Smooth muscle cell (in vitro differentiated cells): Measurements from ENCODE around the gene HDAC4. TPM values are rescaled to one million over a fixed set of nuclear protein-coding genes. Genes with fewer than 3 reads are reported as not detected.

ENCODE experiments used
- DNase-seq: peaks from one replicate; lab custom pipeline; 2025; ENCODE audit not compliant: unreplicated experiment; lab: John Stamatoyannopoulos, UW
- H2AFZ ChIP-seq: fragments of 200-600 bp; sonication (generic); 2 replicates; pipeline ENCODE4 v1.6.0; 2016; ENCODE audit warnings: antibody characterized with exemption, low read depth, mild to moderate bottlenecking
- H3F3A ChIP-seq: fragments of 200-600 bp; sonication (generic); 2 replicates; pipeline ENCODE4 v1.6.0; 2017; ENCODE audit warnings: antibody characterized with exemption, low read depth
- H3K27ac ChIP-seq: fragments of 200-600 bp; sonication (generic); 2 replicates; pipeline ENCODE4 v1.5.1; 2016; ENCODE audit warnings: low read depth, mild to moderate bottlenecking
- H3K27me3 ChIP-seq: fragments of 200-600 bp; sonication (generic); 2 replicates; pipeline ENCODE4 v1.6.1; 2016; ENCODE audit warnings: low read depth, mild to moderate bottlenecking
- H3K36me3 ChIP-seq: fragments of 200-600 bp; sonication (generic); 2 replicates; pipeline ENCODE4 v1.5.1; 2016; ENCODE audit warnings: low read depth
- H3K4me1 ChIP-seq: fragments of 200-600 bp; sonication (generic); 2 replicates; pipeline ENCODE4 v1.5.1; 2016; ENCODE audit warnings: low read depth
- H3K4me2 ChIP-seq: fragments of 200-600 bp; sonication (generic); 2 replicates; pipeline ENCODE4 v1.6.0; 2016; ENCODE audit warnings: mild to moderate bottlenecking
- H3K4me3 ChIP-seq: fragments of 200-600 bp; sonication (generic); 2 replicates; pipeline ENCODE4 v1.5.1; 2016; ENCODE audit warnings: mild to moderate bottlenecking
- H3K79me2 ChIP-seq: fragments of 200-600 bp; sonication (generic); 2 replicates; pipeline ENCODE4 v1.6.0; 2016; ENCODE audit warnings: low read depth, mild to moderate bottlenecking
- H3K9ac ChIP-seq: fragments of 200-600 bp; sonication (generic); 2 replicates; pipeline ENCODE4 v1.6.0; 2016; ENCODE audit warnings: low read depth
- H3K9me3 ChIP-seq: fragments of 200-600 bp; sonication (generic); replicated peaks from 2 replicates; pipeline ENCODE4 v1.5.1; 2016; ENCODE audit warnings: low read depth
- H4K20me1 ChIP-seq: fragments of 200-600 bp; sonication (generic); 2 replicates; pipeline ENCODE4 v1.6.0; 2016; ENCODE audit warnings: low read depth
- WGBS: methylation state at CpG from one replicate; pipeline ENCODE4 v1.1.7; 2016; ENCODE audit warnings: low lambda C conversion rate; 5-methylcytosine and 5-hydroxymethylcytosine counted together
- polyA plus RNA-seq: library from polyadenylated mRNA; unstranded; fragments of >200 nt; fragmentation: Nextera tagmentation; extraction: Ambion mirVana; gene quantifications from 2 replicates; pipeline ENCODE4 v1.2.1, GENCODE V29; 2016
- total RNA-seq: library from RNA; depleted of rRNA; stranded (reverse); fragments of >200 nt; gene quantifications from 2 replicates; pipeline ENCODE4 v1.2.3, GENCODE V29; 2014
- TF ChIP-seq, protein P1 (sequence below): fragments of 200-600 bp; sonication (generic); IDR thresholded peaks from 2 replicates; pipeline ENCODE4 v1.5.1; 2017; ENCODE audit warnings: borderline replicate concordance, mild to moderate bottlenecking, antibody characterized with exemption; ENCODE audit not compliant: insufficient read depth, poor library complexity, severe bottlenecking

The HDAC4 gene
- total and polyA plus RNA-seq, 2 experiments from 2014 or later = 6.2 to 35.7 TPM

DNA sequence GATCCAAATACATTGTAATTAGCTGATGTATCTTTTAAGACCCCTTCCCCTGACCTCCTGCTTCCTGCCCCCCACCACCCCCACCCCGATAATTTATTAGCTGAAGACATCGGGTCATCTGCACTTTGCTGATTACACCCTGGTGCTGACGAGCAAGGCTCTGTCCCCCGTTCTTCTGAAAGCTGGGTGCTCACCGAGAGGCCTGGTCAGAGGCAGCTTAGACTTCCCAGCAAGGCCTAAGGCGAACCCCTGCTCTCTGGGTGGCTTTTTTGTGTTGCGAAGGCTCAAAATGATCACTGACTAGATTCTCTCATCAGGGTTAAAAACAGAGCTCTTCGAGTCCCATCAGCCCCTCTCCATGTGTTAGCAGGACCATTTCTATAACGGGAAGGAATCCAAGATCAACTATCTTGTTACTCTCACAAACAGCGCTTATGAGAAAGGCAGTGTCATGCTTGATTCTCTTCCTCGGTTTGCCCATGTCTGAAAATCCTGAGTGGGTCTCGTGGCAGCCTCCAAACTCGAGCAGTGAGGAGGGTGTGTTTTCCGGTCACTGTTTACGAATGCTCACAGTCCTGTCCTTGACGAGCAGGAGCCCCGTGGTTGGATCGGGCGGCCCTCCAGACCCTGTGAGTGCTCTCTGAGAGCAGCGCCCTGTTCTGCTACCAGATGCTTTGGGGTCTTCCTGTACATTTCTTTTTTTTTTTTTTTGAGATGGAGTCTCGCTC lies 201.6 kb downstream of the HDAC4 start:
- no peak overlapping the region for H2AFZ ChIP-seq
- H4K20me1 ChIP-seq = peaks cover 56% of the 10 kb centered on the region
- no peaks in the 10 kb centered on the region for H3K9me3 ChIP-seq
- no peaks in the 10 kb centered on the region for H3K36me3 ChIP-seq
- DNase-seq = no peak
- no peak overlapping the region for H3K4me2 ChIP-seq
- TF ChIP-seq, protein P1, sequence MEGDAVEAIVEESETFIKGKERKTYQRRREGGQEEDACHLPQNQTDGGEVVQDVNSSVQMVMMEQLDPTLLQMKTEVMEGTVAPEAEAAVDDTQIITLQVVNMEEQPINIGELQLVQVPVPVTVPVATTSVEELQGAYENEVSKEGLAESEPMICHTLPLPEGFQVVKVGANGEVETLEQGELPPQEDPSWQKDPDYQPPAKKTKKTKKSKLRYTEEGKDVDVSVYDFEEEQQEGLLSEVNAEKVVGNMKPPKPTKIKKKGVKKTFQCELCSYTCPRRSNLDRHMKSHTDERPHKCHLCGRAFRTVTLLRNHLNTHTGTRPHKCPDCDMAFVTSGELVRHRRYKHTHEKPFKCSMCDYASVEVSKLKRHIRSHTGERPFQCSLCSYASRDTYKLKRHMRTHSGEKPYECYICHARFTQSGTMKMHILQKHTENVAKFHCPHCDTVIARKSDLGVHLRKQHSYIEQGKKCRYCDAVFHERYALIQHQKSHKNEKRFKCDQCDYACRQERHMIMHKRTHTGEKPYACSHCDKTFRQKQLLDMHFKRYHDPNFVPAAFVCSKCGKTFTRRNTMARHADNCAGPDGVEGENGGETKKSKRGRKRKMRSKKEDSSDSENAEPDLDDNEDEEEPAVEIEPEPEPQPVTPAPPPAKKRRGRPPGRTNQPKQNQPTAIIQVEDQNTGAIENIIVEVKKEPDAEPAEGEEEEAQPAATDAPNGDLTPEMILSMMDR = no peak
- H3K79me2 ChIP-seq = no peaks in the 10 kb centered on the region
- H3K4me3 ChIP-seq = no peak overlapping the region
- no peak overlapping the region for H3K9ac ChIP-seq
- H3K27me3 ChIP-seq = no peaks in the 10 kb centered on the region
- no peaks in the 10 kb centered on the region for H3F3A ChIP-seq
- H3K4me1 ChIP-seq = no peaks in the 10 kb centered on the region
- no peak overlapping the region for H3K27ac ChIP-seq
- 89% methylated on average over 20 of the region's 21 CpGs for WGBS

DNA sequence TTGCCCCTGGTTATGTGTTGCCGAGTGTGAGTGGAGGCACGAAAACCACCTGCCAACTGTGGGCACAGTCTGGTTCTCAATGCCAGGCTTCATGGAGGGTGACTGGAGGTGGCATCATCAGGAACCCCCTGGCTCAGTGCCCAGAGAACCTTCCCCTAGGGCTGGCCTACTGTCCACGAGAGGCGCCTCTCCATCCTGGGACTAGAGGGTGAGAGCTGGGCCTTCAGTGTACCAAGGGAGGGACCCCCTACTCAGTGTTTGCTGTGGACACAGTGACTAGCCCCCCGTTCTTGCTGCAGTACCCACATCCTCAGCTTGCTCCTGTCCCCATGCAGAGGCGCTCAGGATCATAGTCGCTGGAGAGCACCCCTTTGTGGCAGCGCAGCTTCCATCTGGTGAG lies 202.6 kb downstream of the HDAC4 start:
- Histone ChIP-seq H3K27me3 (no peaks in the 10 kb centered on the region), H3K79me2 (no peaks in the 10 kb centered on the region), H3K4me1 (no peaks in the 10 kb centered on the region), H3K9me3 (no peaks in the 10 kb centered on the region), H2AFZ (no peak overlapping the region), H3F3A (no peaks in the 10 kb centered on the region), H3K36me3 (no peaks in the 10 kb centered on the region), H3K4me3 (no peak overlapping the region), H3K4me2 (no peak overlapping the region), H3K9ac (no peak overlapping the region), H3K27ac (no peak overlapping the region), H4K20me1 (peaks cover 55% of the 10 kb centered on the region)
- TF ChIP-seq, protein P1 = no peak
- DNase-seq = no peak
- 93% methylated on average over 8 of the region's 8 CpGs for WGBS

DNA sequence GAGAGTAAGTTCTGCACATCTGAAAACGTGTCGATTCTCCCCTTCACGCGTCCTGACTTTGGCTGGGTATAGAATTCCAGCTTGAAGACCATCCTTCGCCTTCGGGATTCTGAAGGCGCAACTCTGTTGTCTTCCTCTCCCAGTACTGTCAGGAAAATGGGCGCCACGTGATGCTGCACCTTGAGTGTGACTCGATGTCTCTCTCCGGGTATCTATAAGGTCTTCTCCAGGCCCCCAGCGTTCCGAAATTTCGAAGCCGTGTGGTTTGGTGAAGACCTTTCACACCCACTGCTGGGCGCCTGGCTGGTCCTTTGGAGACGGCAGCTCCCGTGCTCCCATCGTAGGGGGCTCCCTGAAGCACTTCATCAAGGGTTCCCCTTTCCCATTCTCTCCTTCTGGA lies 203.7 kb downstream of the HDAC4 start:
- Histone ChIP-seq H4K20me1 (peaks cover 46% of the 10 kb centered on the region), H3F3A (no peaks in the 10 kb centered on the region), H3K9ac (no peak overlapping the region), H3K36me3 (no peaks in the 10 kb centered on the region), H3K9me3 (no peaks in the 10 kb centered on the region), H3K79me2 (no peaks in the 10 kb centered on the region), H3K4me2 (no peak overlapping the region), H3K27ac (no peak overlapping the region), H3K4me3 (no peak overlapping the region), H3K27me3 (no peaks in the 10 kb centered on the region), H2AFZ (no peak overlapping the region), H3K4me1 (no peaks in the 10 kb centered on the region)
- WGBS = 98% methylated on average over 19 of the region's 19 CpGs
- TF ChIP-seq, protein P1 = no peak
- no peak for DNase-seq

DNA sequence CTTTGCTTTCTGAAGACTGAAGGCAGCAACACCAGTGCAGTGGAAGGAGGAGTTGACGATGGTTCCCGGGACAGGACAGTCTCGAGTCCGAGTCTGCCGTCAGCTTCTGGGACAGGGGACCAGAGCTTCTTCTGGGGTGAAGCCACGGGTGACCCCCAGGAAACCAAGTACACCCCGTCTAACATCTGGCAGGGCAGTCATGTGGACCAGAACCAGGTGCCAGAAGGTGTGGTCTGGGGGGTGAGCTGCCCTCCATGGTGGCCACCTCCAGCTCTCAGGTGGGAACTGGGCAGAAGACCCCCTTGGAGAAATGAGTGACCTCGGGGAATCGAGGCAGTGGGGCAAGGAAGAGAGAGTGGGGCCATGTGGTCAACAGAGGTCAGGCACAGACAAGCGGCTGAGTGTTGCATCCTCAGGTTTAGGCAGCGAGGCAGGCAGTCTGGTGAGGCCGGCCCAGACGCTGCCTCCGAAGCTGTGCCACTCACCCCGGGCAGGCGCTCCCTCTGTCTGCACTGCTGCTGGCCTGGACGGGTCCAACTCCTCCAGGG lies 204.3 kb downstream of the HDAC4 start:
- H3K36me3 ChIP-seq = no peaks in the 10 kb centered on the region
- H4K20me1 ChIP-seq = peaks cover 46% of the 10 kb centered on the region
- no peak overlapping the region for H2AFZ ChIP-seq
- WGBS = 97% methylated on average over 13 of the region's 17 CpGs
- H3K9me3 ChIP-seq = no peaks in the 10 kb centered on the region
- H3K27me3 ChIP-seq = no peaks in the 10 kb centered on the region
- H3K9ac ChIP-seq = no peak overlapping the region
- no peak for DNase-seq
- no peak overlapping the region for H3K27ac ChIP-seq
- H3F3A ChIP-seq = no peaks in the 10 kb centered on the region
- H3K4me1 ChIP-seq = no peaks in the 10 kb centered on the region
- no peaks in the 10 kb centered on the region for H3K79me2 ChIP-seq
- no peak overlapping the region for H3K4me2 ChIP-seq
- TF ChIP-seq, protein P1 = no peak
- no peak overlapping the region for H3K4me3 ChIP-seq
